HepG2 (cell line): Measurements from ENCODE around the gene ZNF490. TPM values are rescaled to one million over a fixed set of nuclear protein-coding genes. Genes with fewer than 3 reads are reported as not detected.
A peak's percentile ranks its signal among the peaks of the same experiment; 100 is the strongest.

ENCODE experiments used
- GTF3A ChIP-seq: sonication (generic); formaldehyde crosslinking; conservative IDR thresholded peaks from 2 replicates; pipeline ENCODE4 v1.4.0; 2020; ENCODE audit warnings: mild to moderate bottlenecking, missing genetic modification reagents
- HOXA9 ChIP-seq: sonication (generic); formaldehyde crosslinking; IDR thresholded peaks from 2 replicates; pipeline ENCODE4 v1.8.1; 2022; ENCODE audit warnings: missing genetic modification reagents, mild to moderate bottlenecking, moderate library complexity, borderline replicate concordance
- LRRFIP1 ChIP-seq: sonication (generic); formaldehyde crosslinking; conservative IDR thresholded peaks from 2 replicates; pipeline ENCODE4 v1.4.0; 2020; ENCODE audit warnings: missing genetic modification reagents
- PBX2 ChIP-seq: IDR thresholded peaks from 2 replicates; pipeline ENCODE4 v1.6.1; 2016; ENCODE audit warnings: control low read depth
- PRPF4 ChIP-seq: fragments of 200-400 bp; formaldehyde crosslinking; IDR thresholded peaks from 2 replicates; pipeline ENCODE4 v1.6.1; 2016; ENCODE audit warnings: low read length, low read depth; ENCODE audit not compliant: poor library complexity, severe bottlenecking
- RBM39 ChIP-seq: fragments of 200-400 bp; formaldehyde crosslinking; IDR thresholded peaks from one replicate; pipeline ENCODE4 v1.6.1; 2018; ENCODE audit warnings: antibody characterized with exemption, mild to moderate bottlenecking, low read depth, low read length; ENCODE audit not compliant: poor library complexity, severe bottlenecking
- RNF219 ChIP-seq: sonication (generic); formaldehyde crosslinking; IDR thresholded peaks from 2 replicates; pipeline ENCODE4 v1.5.0; 2020; ENCODE audit warnings: mild to moderate bottlenecking, missing genetic modification reagents
- SMARCC2 ChIP-seq: fragments of 450-650 bp; IDR thresholded peaks from 2 replicates; pipeline ENCODE4 v1.6.1; 2017; ENCODE audit warnings: antibody characterized with exemption, mild to moderate bottlenecking
- ZFY ChIP-seq: sonication (generic); formaldehyde crosslinking; IDR thresholded peaks from 2 replicates; pipeline ENCODE4 v1.4.0; 2020; ENCODE audit warnings: missing genetic modification reagents
- ZNF280B ChIP-seq: sonication (generic); formaldehyde crosslinking; IDR thresholded peaks from 2 replicates; pipeline ENCODE4 v1.5.0; 2020; ENCODE audit warnings: missing genetic modification reagents, mild to moderate bottlenecking, borderline replicate concordance
- ZNF3 ChIP-seq: IDR thresholded peaks from 2 replicates; pipeline ENCODE4 v1.7.0; 2017; ENCODE audit warnings: inconsistent platforms
- polyA plus RNA-seq, 8 experiments: library from polyadenylated mRNA; depleted of rRNA in 3 of 8; stranded (reverse) in 7 of 8; unstranded in 1 of 8; fragments of >200 nt; fragmentation: Illumina TruSeq in 4 of 8; extraction: Trizol in 4 of 8; gene quantifications; 2 replicates each; pipeline versions ENCODE4 v1.2.1 to v1.2.3, GENCODE V29; 2011 to 2016; ENCODE audit warnings: low read depth in 4 of 8, missing spikeins in 1 of 8, mixed read lengths in 1 of 8; ENCODE audit not compliant: insufficient read depth in 1 of 8
- total RNA-seq, 5 experiments: library from RNA; depleted of rRNA; stranded (reverse); fragments of >200 nt; fragmentation: Illumina TruSeq; extraction: Trizol; gene quantifications; 2 replicates each; pipeline ENCODE4 v1.2.3, GENCODE V29; 2016; ENCODE audit warnings: low read depth in 1 of 5

ZNF490 gene
- total and polyA plus RNA-seq, 2 of the 13 experiments (the other 11 are each of a cell fraction or from before 2014, with no cell fraction given), result 1.3 to 2.9 TPM

GRCh38 chr19:12551060-12551832 lies 59.4 kb downstream of the ZNF490 start, which contains the start of gene ZNF564 (continued):
- TF ChIP-seq ZNF280B (CRISPR knock-in tag), result peak; percentile 71; the same call in 1 of the 2 replicates
- TF ChIP-seq PRPF4, result no peak
- TF ChIP-seq ZNF3 (CRISPR knock-in tag), result peak; percentile 85; the same call in 1 of the 2 replicates
- TF ChIP-seq ZFY (CRISPR knock-in tag), result peak; percentile 93
- TF ChIP-seq HOXA9, result no peak
- TF ChIP-seq RNF219 (CRISPR knock-in tag), result no peak
- no peak for TF ChIP-seq SMARCC2
- no peak for TF ChIP-seq GTF3A (CRISPR knock-in tag)
- peak; percentile 81 for TF ChIP-seq RBM39
- no peak for TF ChIP-seq LRRFIP1
- peak; percentile 100 for TF ChIP-seq PBX2
- TF ChIP-seq, all 625 proteins: peak for 312
